ENCODE measurements around the gene FZD10. TPM values are rescaled to one million over a fixed set of nuclear protein-coding genes. Genes with fewer than 3 reads are reported as not detected.

The FZD10 gene
- total RNA-seq, 4 donors from 2014 or later = 0.17 to 0.94 TPM; not detected in 2

GRCh38 chr12:130139567-130140421, 22.5 kb upstream of the FZD10 start:
- TF ChIP-seq CTCF (IDR thresholded peaks at IDR 0.05; ENCODE audit: low read depth) = no peak

GRCh38 chr12:130141105-130141504, 21.2 kb upstream of the FZD10 start:
- no peak for TF ChIP-seq CTCF (IDR thresholded peaks at IDR 0.05; ENCODE audit: low read depth)

GRCh38 chr12:130141901-130142683, 20.2 kb upstream of the FZD10 start:
- TF ChIP-seq CTCF (IDR thresholded peaks at IDR 0.05; ENCODE audit: low read depth) = no peak

GRCh38 chr12:130142736-130143135, 19.5 kb upstream of the FZD10 start:
- TF ChIP-seq CTCF (IDR thresholded peaks at IDR 0.05; ENCODE audit: low read depth) = no peak

- TF ChIP-seq CTCF (IDR thresholded peaks at IDR 0.05; ENCODE audit: low read depth) = no peak
Observed at GRCh38 chr12:130143136-130143535, 19.1 kb upstream of the FZD10 start.

GRCh38 chr12:130144256-130144655, 18.0 kb upstream of the FZD10 start:
- no peak for TF ChIP-seq CTCF (IDR thresholded peaks at IDR 0.05; ENCODE audit: low read depth)

- no peak for TF ChIP-seq CTCF (IDR thresholded peaks at IDR 0.05; ENCODE audit: low read depth)
Observed at GRCh38 chr12:130145731-130146130, 16.5 kb upstream of the FZD10 start.
